ENCODE data around the gene RAB8A.
"Not testable (repeated sequence)": the region's sequence is repeated elsewhere in the genome, so short reads cannot be mapped to it uniquely, and the experiment has no call there.

Gene RAB8A

GRCh38 chr19:16078759-16079707, 32.7 kb upstream of the RAB8A start:
- peak; percentile 85 for DNase-seq (ENCODE audit: low spot score)

- DNase-seq (ENCODE audit: low spot score) = no peak
Measured at GRCh38 chr19:16084067-16084685, 27.5 kb upstream of the RAB8A start.

GRCh38 chr19:16085115-16085514, 26.6 kb upstream of the RAB8A start:
- no peak for DNase-seq (ENCODE audit: low spot score)

GRCh38 chr19:16087404-16087803, 24.3 kb upstream of the RAB8A start:
- not testable (repeated sequence) for DNase-seq (ENCODE audit: low spot score)

DNA sequence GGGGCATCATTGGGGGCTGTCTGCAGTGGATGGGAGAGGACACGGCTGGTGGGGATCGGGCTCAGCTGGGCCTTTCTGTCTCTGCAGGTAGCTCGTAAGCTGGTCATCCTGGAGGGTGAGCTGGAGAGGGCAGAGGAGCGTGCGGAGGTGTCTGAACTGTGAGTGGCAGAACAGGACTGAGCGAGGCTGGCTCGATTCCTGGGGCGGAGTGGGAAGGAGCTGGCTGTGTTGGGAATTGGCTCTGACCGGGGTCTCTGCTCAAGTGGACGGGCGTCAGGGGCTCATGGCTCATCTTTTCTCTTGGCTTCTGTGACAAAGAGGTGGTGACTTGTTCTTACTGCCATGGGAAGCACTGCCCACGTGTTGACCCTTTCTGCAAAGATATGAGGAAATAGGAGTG, 23.7 kb upstream of the RAB8A start:
- DNase-seq (ENCODE audit: low spot score) = no peak

DNA sequence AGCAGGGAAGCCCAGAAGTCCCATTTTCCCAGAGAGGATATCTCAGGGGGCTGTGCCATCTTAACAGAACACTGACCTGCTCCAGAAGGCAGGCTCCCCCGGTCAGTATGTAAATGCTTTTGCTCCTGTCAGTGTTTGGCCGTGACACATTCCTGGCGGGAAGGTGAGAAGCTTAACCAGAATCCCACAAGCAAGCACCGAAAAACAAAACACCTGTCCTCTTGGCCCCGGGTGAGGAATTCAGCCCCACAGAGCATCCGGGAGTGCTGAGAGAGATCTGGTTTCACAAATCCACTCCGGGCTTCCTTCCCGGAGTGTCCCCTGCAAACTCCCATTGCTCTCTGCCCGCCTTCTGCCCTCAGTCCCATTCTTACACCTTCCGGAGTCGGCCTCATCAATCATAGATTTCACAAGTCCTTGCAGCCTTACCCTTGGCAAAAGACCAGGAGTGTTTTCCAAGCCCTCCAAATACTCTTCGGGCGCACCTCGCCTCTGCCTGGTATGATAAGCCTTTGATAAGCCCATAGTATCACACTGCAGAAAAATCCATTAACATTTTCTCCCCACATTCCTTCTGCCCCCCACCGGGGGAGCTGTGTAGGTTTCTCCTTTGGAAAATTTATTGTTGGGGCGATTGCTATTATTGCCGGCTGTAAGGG, 23.2 kb upstream of the RAB8A start:
- no peak for DNase-seq (ENCODE audit: low spot score)

DNA sequence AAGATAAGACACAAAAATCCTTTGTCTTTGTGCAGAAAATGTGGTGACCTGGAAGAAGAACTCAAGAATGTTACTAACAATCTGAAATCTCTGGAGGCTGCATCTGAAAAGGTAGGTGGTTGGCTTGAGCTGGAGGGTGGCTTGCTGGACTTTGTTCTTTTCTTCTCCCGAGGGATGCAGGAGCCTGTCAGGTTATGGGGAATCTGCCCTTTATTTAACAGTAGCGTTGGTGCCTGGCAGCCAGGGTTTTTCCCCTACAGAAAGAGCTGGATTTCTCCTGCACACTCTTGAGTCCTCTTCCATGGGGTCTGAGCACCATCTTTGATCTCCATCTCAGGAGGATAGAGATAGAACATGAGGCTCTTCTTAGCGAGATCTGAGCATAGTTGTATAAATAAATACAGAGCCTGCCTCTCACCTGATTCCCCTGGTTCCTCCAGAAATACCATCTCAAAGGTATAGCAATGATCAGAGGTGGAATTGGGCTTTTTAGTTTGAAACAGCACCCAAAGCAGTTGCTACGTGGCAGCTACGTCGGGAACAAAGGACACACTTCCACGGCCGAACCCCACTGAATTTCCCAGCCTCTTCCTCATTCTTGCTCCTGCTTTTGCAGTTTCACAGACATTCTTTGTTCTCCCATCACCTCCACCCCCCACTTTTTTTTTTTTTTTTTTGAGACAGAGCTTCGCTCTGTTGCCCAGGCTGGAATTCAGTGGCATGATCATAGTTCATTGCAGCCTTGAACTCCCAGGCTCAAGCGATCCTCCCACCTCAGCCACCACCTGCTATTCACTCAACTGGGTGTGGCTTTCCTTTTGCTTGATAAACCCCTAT, 22.5 kb upstream of the RAB8A start:
- no peak for DNase-seq (ENCODE audit: low spot score)

- DNase-seq (ENCODE audit: low spot score) = no peak
Measured at GRCh38 chr19:16091546-16092475, 19.9 kb upstream of the RAB8A start.

- no peak for DNase-seq (ENCODE audit: low spot score)
Measured at GRCh38 chr19:16094360-16095070, 17.2 kb upstream of the RAB8A start.

- DNase-seq (ENCODE audit: low spot score) = no peak
Measured at GRCh38 chr19:16095071-16095571, 16.6 kb upstream of the RAB8A start.

DNA sequence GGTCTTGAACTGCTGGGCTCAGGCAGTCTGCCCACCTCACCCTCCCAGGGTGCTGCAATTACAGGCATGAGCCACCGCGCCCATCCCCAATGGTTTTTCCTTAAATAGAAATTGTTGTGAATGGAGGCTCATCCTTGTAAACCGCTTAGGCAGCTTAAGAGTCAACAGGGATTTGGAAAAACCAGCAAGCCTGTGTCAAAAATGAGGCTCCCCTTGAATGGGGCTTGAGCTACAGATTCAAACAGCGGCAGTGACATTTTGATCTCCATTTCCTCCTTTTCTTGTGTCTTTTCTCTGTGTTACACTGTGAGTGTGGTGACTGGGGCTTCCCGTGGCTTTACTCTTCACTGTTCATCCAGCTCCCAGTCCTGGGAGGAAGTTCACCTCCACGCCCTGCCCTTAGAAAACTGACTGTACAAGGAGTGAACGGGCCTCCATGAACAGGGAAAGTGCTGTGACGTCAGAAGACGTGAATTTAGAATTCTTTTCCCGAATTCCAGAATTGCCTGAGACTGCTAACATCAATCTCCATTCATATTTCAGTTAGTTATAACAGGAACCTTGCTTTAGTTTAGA, 15.3 kb upstream of the RAB8A start:
- DNase-seq (ENCODE audit: low spot score) = no peak

- DNase-seq (ENCODE audit: low spot score) = no peak
Measured at GRCh38 chr19:16098416-16098768, 13.3 kb upstream of the RAB8A start.

- no peak for DNase-seq (ENCODE audit: low spot score)
Measured at GRCh38 chr19:16098821-16099220, 12.9 kb upstream of the RAB8A start.

DNA sequence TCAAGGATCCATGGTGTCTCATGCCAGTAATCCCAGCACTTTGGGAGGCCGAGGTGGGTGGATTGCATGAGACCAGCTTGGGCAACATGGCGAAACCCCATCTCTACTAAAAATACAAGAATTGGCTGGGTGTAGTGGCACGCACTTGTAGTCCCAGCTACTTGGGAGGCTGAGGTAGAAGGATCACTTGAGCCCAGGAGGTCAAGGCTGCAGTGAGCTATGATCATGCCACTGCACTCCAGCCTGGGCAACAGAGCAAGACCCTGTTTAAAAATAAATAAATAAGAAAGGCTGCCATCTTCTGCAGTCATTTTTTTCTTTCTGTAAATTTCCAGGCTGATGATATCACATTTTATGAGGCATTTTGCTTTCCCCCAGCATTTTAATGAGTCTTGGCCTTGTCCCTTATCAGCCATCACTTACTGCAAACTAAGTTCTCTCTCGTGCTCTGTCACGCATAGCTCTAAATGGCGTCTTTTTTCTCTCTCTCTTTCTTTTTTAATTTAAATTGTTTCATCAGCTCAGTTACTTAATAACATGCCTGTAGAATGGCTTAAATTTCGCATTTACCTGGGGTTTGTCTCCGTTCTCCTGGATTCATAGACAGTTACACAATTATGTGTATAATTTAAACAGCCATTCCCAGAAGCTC, 12.2 kb upstream of the RAB8A start:
- not testable (repeated sequence) for DNase-seq (ENCODE audit: low spot score)

- DNase-seq (ENCODE audit: low spot score) = no peak
Measured at GRCh38 chr19:16100524-16100923, 11.2 kb upstream of the RAB8A start.

DNA sequence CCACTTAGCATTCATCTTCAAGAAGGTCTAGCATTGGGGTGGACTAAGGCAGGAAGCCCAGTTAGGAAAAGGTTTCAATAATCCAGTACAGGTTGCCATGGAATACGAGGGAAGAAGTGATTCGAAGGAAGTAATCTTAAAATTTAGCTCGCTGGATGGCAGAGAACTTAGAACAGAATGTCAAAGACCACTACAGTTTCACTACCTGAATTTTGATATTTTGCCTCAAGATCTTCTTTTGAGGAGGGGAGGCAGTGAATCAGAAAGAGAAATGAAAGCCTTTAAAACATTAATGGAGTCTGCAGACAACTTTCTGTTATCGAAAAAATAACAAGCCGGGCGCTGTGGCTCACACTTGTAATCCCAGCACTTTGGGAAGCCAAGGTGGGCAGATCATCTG, 7.0 kb upstream of the RAB8A start:
- DNase-seq (ENCODE audit: low spot score) = no peak

DNA sequence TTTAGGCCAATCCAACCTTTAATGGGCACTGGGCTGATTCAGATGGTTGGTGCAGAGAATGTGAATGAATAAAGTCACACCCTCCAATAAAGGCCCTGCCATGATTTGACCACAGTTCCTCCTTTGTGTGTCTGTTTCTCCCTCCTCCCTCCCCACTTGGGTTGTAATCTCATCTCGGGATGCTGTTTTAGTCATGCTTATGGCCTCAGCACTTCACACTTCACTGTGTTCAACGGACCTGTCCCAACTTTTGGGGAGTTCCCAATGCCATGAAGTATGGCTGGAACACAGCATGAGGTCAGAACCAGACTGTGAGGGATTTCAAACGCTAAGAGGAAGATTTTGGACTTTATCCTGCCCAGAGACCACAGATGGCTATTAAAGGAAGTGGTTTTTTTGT, 5.6 kb upstream of the RAB8A start:
- DNase-seq (ENCODE audit: low spot score) = no peak

DNA sequence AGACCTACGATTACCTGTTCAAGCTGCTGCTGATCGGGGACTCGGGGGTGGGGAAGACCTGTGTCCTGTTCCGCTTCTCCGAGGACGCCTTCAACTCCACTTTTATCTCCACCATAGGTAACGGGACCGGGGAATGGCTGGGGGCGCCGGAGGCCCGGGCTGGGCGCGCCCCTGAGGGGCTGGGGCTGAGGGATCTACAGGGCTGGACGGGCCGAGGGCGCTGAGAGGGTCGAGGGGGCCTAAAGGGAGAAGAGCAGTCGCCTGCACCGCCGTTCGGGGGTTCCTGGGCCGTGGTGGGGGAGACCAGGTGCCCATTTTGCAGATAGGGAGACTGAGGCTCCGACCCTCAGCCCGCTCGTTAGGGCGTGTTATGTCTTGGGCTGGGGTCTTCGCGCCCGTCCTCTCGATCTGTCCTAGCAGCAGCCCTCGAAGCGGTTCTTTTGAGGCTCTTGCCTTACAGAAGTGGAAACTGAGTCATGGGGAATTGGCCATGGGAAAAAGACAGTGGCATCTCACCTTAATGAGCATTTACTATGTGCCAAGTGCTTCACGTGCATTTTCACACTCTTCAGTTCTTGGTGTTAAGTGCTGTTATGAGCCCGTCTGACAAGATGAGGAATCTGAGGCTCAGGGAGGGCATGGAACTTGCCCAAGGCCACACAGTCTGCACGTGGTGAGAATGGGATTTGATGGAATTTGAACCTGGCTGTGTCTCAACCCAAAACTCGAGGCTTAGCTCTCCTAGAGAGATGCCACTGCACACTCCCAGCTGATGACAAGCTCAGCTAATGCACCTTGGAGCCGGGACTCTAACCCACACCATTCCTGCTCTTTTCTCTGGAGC, 442 bp downstream of the RAB8A start:
- no peak for DNase-seq (ENCODE audit: low spot score)

All from NAMALWA (cell line).